Measurements from ENCODE around the gene CBFA2T3. TPM values are rescaled to one million over a fixed set of nuclear protein-coding genes. Genes with fewer than 3 reads are reported as not detected.

The CBFA2T3 gene
- total RNA-seq, 4 donors from 2014 or later = 0.78 to 5.0 (median 2.8) TPM

GRCh38 chr16:88915639-88916327 lies 61.2 kb downstream of the CBFA2T3 start:
- peaks cover 0 to 31% of the 10 kb centered on the region in 2 donors for H3K27me3 ChIP-seq
- TF ChIP-seq POLR2A (IDR thresholded peaks at IDR 0.05) = no peak
- TF ChIP-seq EP300 (IDR thresholded peaks at IDR 0.05) = no peak
- TF ChIP-seq, protein P1, sequence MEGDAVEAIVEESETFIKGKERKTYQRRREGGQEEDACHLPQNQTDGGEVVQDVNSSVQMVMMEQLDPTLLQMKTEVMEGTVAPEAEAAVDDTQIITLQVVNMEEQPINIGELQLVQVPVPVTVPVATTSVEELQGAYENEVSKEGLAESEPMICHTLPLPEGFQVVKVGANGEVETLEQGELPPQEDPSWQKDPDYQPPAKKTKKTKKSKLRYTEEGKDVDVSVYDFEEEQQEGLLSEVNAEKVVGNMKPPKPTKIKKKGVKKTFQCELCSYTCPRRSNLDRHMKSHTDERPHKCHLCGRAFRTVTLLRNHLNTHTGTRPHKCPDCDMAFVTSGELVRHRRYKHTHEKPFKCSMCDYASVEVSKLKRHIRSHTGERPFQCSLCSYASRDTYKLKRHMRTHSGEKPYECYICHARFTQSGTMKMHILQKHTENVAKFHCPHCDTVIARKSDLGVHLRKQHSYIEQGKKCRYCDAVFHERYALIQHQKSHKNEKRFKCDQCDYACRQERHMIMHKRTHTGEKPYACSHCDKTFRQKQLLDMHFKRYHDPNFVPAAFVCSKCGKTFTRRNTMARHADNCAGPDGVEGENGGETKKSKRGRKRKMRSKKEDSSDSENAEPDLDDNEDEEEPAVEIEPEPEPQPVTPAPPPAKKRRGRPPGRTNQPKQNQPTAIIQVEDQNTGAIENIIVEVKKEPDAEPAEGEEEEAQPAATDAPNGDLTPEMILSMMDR (IDR thresholded peaks at IDR 0.05) = no peak
- no peaks in the 10 kb centered on the region for H3K9me3 ChIP-seq
- WGBS, 2 donors = 83 to 84% methylated on average over 30 of the region's 30 CpGs
- no peak for DNase-seq (ENCODE audit: low spot score in 2 of 2)
- no peaks in the 10 kb centered on the region for H3K36me3 ChIP-seq
- H3K4me3 ChIP-seq = no peak overlapping the region
- no peak overlapping the region for H3K27ac ChIP-seq
- peaks cover 0 to 29% (median 6%) of the 10 kb centered on the region in 4 donors for H3K4me1 ChIP-seq

- WGBS, 2 donors = 38 to 53% methylated on average over 6 to 17 of the region's 20 CpGs
- Histone ChIP-seq H3K4me3 (peak overlapping the region in 1 of 4 donors; percentile 4), H3K4me1 (peaks cover 0 to 27% (median 3%) of the 10 kb centered on the region in 4 donors)
These were observed 62.1 kb downstream of the CBFA2T3 start for GRCh38 chr16:88914750-88915368.

GRCh38 chr16:88913870-88914269 lies 63.1 kb downstream of the CBFA2T3 start:
- no peak for DNase-seq (ENCODE audit: low spot score in 2 of 2)
- Histone ChIP-seq H3K27ac (no peak overlapping the region), H3K36me3 (no peaks in the 10 kb centered on the region), H3K9me3 (no peaks in the 10 kb centered on the region), H3K4me3 (no peak overlapping the region), H3K27me3 (peaks cover 0 to 39% of the 10 kb centered on the region in 2 donors), H3K4me1 (peaks cover 0 to 26% (median 3%) of the 10 kb centered on the region in 4 donors)
- TF ChIP-seq POLR2A (IDR thresholded peaks at IDR 0.05) (no peak), EP300 (IDR thresholded peaks at IDR 0.05) (no peak)
- TF ChIP-seq, protein P1 (IDR thresholded peaks at IDR 0.05) = no peak
- WGBS, 2 donors = 94 to 96% methylated on average over 13 of the region's 13 CpGs

More at GRCh38 chr16:88914750-88915368, 62.1 kb downstream of the CBFA2T3 start:
- TF ChIP-seq POLR2A (IDR thresholded peaks at IDR 0.05) = no peak
- TF ChIP-seq, protein P1 (IDR thresholded peaks at IDR 0.05) = no peak
- peak in 1 of 2 donors; percentile 21 for TF ChIP-seq EP300 (IDR thresholded peaks at IDR 0.05)
- Histone ChIP-seq H3K36me3 (no peaks in the 10 kb centered on the region), H3K9me3 (no peaks in the 10 kb centered on the region), H3K27ac (no peak overlapping the region), H3K27me3 (peaks cover 0 to 39% of the 10 kb centered on the region in 2 donors)
- peak; percentile 26 to 52 for DNase-seq (ENCODE audit: low spot score in 2 of 2)

DNA sequence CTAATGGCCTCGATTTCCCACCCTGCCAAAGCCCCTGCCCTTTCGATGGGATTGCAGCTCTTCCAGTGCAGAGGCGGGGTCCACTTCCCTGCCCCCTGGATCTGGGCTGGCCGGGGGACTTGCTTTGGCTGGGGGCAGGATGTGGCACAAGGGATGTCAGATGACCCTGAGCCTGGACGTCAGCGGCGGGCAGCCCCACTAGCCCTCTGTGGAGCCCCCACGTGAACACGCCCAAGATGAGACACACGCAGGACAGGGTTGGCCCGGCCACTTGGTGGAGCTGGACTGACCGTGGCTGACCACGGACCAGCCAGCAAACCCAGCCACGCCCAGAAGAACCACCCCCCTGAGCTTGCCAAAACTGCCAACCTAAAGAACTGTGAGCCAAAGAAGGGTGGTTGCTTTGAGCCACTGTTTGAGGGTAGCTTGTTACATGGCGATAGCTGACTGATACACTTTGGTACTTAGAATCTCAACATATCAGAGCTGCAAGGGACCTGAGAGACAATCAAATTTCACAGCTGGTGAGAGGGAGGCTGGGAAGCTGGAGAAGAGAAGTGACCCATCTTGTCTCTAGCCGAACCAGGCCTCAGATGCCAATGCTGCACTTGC lies 63.9 kb downstream of the CBFA2T3 start:
- no peaks in the 10 kb centered on the region for H3K36me3 ChIP-seq
- H3K9me3 ChIP-seq = no peaks in the 10 kb centered on the region
- 77 to 87% methylated on average over 8 to 16 of the region's 16 CpGs for WGBS, 2 donors
- DNase-seq (ENCODE audit: low spot score in 2 of 2) = no peak
- H3K4me3 ChIP-seq = no peak overlapping the region
- H3K27me3 ChIP-seq = peaks cover 0 to 38% of the 10 kb centered on the region in 2 donors
- peaks cover 0 to 26% (median 3%) of the 10 kb centered on the region in 4 donors for H3K4me1 ChIP-seq
- TF ChIP-seq, protein P1 (IDR thresholded peaks at IDR 0.05) = no peak
- TF ChIP-seq POLR2A (IDR thresholded peaks at IDR 0.05) = no peak
- no peak for TF ChIP-seq EP300 (IDR thresholded peaks at IDR 0.05)
- H3K27ac ChIP-seq = no peak overlapping the region

DNA sequence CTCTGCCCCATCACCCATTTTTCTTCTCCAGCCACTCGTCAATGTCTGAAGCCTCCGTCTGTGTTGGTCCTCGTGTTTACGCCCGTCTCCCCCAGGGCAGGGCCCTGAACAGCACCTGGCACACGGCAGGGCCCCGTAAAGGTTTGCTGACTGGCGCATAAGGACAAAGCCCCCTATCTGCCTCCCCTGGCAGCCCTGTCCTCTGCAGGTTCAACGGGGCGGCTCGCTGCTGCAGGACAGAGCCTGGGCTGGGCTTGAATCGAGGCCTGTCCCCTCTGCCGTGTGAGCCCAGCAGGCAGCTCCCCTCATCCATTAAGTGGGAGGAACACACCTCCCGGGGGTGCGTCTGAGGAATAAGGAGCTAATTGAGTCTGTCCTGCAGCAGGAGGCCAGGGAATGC lies 64.5 kb downstream of the CBFA2T3 start:
- Histone ChIP-seq H3K4me3 (no peak overlapping the region), H3K27me3 (peaks cover 0 to 32% of the 10 kb centered on the region in 2 donors), H3K36me3 (no peaks in the 10 kb centered on the region), H3K27ac (no peak overlapping the region), H3K9me3 (no peaks in the 10 kb centered on the region), H3K4me1 (peaks cover 0 to 26% (median 3%) of the 10 kb centered on the region in 4 donors)
- WGBS, 2 donors = 69 to 75% methylated on average over 14 to 15 of the region's 15 CpGs
- TF ChIP-seq, protein P1 (IDR thresholded peaks at IDR 0.05) = no peak
- no peak for TF ChIP-seq POLR2A (IDR thresholded peaks at IDR 0.05)
- no peak for TF ChIP-seq EP300 (IDR thresholded peaks at IDR 0.05)
- no peak for DNase-seq (ENCODE audit: low spot score in 2 of 2)

Measured in tibial nerve (tissue), 4 donors.